Progenitor cell of endocrine pancreas (in vitro differentiated cells): ENCODE data around the gene RNF148. TPM values are rescaled to one million over a fixed set of nuclear protein-coding genes. Genes with fewer than 3 reads are reported as not detected.

Experiments used
- DNase-seq: peaks from one replicate; pipeline ENCODE4 v3.0.0; 2021; ENCODE audit warnings: low spot score; ENCODE audit not compliant: unreplicated experiment
- H3K27ac Mint-ChIP-seq: 2 replicates; pipeline ENCODE4 v1.8.0; 2021; ENCODE audit warnings: mild to moderate bottlenecking, moderate library complexity, mixed read lengths
- H3K27me3 Mint-ChIP-seq: 2 replicates; pipeline ENCODE4 v1.8.0; 2021; ENCODE audit warnings: mixed read lengths
- H3K36me3 Mint-ChIP-seq: 2 replicates; pipeline ENCODE4 v1.8.0; 2022; ENCODE audit warnings: mixed read lengths; ENCODE audit not compliant: insufficient read depth
- H3K4me1 Mint-ChIP-seq: 2 replicates; pipeline ENCODE4 v1.8.0; 2021; ENCODE audit warnings: low read depth, mixed read lengths
- H3K4me3 Mint-ChIP-seq: 2 replicates; pipeline ENCODE4 v1.8.0; 2021; ENCODE audit warnings: low read depth, mild to moderate bottlenecking, moderate library complexity, mixed read lengths
- H3K9me3 Mint-ChIP-seq: 2 replicates; pipeline ENCODE4 v1.8.0; 2021; ENCODE audit warnings: low read depth, mixed read lengths
- CTCF ChIP-seq: fragments of 200-600 bp; sonication (generic); IDR thresholded peaks from one replicate; pipeline ENCODE4 v1.5.0; 2021; ENCODE audit warnings: antibody characterized with exemption, mild to moderate bottlenecking; ENCODE audit not compliant: unreplicated experiment
- long read RNA-seq: library from polyadenylated mRNA; unstranded; transcript quantifications from one replicate; pipeline ENCODE4 v2.0.0, GENCODE V29; 2020
- total RNA-seq: library from RNA; stranded (reverse); gene quantifications from 2 replicates; pipeline ENCODE4 v1.2.1, GENCODE V29; 2021

The RNF148 gene, protein sequence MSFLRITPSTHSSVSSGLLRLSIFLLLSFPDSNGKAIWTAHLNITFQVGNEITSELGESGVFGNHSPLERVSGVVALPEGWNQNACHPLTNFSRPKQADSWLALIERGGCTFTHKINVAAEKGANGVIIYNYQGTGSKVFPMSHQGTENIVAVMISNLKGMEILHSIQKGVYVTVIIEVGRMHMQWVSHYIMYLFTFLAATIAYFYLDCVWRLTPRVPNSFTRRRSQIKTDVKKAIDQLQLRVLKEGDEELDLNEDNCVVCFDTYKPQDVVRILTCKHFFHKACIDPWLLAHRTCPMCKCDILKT
- 0.26 and 0.40 TPM in 2 replicates for total RNA-seq
- long read RNA-seq = 0 reads

DNA sequence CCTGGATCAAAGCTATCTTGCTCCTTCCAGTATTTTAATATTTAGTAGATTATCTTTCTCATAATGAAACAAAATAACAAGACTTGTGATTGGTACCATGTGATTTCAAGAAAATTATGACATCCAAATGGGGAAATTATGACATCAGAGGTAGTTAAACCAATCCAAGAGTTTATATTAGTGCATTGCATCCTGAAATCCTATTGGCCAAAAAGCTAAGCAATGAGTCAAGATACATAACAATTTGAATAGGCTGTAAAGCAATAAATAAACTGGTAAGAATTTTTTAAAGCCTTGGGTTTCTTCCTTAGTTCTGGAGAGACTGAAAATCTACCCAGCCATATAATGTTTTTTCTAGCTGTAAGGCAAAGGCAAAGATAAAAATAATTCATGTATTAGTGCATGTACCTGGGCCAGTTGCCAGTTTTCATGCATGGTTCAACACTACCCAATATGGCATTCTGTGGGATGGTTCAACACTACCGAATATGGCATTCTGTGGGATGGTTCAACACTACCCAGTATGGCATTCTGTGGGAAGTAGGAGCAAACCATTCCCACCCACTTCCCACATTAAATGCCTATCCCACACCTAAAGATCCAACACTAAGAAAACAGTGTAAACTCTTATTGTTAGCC lies at the start of gene RNF148:
RNF148 (minus strand) TSS at position 51 of the 639 bp plus-strand sequence. CDS start 172 bp downstream, outside the sequence.
- no peaks in the 10 kb centered on the region for H3K27me3 Mint-ChIP-seq
- no peaks in the 10 kb centered on the region for H3K36me3 Mint-ChIP-seq
- DNase-seq = no peak
- TF ChIP-seq CTCF = no peak
- H3K27ac Mint-ChIP-seq = no peak within 1 kb of the TSS
- H3K4me1 Mint-ChIP-seq = no peaks in the 10 kb centered on the region
- H3K4me3 Mint-ChIP-seq = no peak within 1 kb of the TSS
- no peaks in the 10 kb centered on the region for H3K9me3 Mint-ChIP-seq

DNA sequence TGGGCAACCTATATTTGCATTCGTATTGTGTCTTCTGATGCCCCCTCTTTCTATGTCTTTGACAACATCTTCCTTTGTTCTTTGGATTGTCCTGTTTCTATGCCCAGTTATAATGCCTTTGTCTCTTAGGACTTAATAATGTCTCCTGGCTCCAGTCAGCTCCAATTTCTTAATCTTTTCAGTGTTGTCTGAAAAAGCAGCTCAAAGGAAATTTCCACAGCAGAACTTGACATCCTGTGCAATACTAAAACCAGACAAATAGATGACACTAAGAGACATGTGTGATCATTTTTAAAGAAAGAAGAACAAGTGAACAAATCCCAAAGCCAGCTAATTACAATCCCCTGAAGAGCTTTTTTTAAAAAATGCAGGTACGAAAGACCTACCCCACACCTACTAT lies 47.7 kb upstream of the RNF148 start:
- Mint-ChIP-seq H3K4me3 (no peak overlapping the region), H3K36me3 (no peaks in the 10 kb centered on the region), H3K9me3 (no peaks in the 10 kb centered on the region), H3K27ac (no peak overlapping the region), H3K27me3 (no peaks in the 10 kb centered on the region), H3K4me1 (peaks cover 8% of the 10 kb centered on the region)
- no peak for TF ChIP-seq CTCF
- no peak for DNase-seq

- Mint-ChIP-seq H3K4me1 (peaks cover 5% of the 10 kb centered on the region), H3K9me3 (no peaks in the 10 kb centered on the region), H3K36me3 (no peaks in the 10 kb centered on the region), H3K4me3 (no peak overlapping the region), H3K27ac (no peak overlapping the region), H3K27me3 (no peaks in the 10 kb centered on the region)
- TF ChIP-seq CTCF = no peak
- no peak for DNase-seq
Observed at GRCh38 chr7:122748195-122748594, 45.5 kb upstream of the RNF148 start.

- no peaks in the 10 kb centered on the region for H3K27me3 Mint-ChIP-seq
- no peak for DNase-seq
- H3K4me3 Mint-ChIP-seq = no peak overlapping the region
- no peaks in the 10 kb centered on the region for H3K36me3 Mint-ChIP-seq
- no peak overlapping the region for H3K27ac Mint-ChIP-seq
- TF ChIP-seq CTCF = no peak
- no peaks in the 10 kb centered on the region for H3K4me1 Mint-ChIP-seq
- no peaks in the 10 kb centered on the region for H3K9me3 Mint-ChIP-seq
Observed at GRCh38 chr7:122746948-122747347, 44.2 kb upstream of the RNF148 start.

GRCh38 chr7:122743211-122743610 lies 40.5 kb upstream of the RNF148 start:
- Mint-ChIP-seq H3K27ac (no peak overlapping the region), H3K9me3 (no peaks in the 10 kb centered on the region), H3K36me3 (no peaks in the 10 kb centered on the region), H3K4me3 (no peak overlapping the region), H3K27me3 (no peaks in the 10 kb centered on the region), H3K4me1 (no peaks in the 10 kb centered on the region)
- no peak for TF ChIP-seq CTCF
- no peak for DNase-seq
